Activated CD4-positive, CD25-positive, alpha-beta regulatory T cell (primary cell): Measurements from ENCODE around the gene CGRRF1.

Experiments used
- DNase-seq, 4 experiments: peaks; one replicate each; lab custom pipeline; 2025; lab: John Stamatoyannopoulos, UW

The CGRRF1 gene

GRCh38 chr14:54577977-54578376, 68.3 kb downstream of the CGRRF1 start:
- no peak for DNase-seq

GRCh38 chr14:54579621-54580020, 69.9 kb downstream of the CGRRF1 start:
- DNase-seq, result no peak

- no peak for DNase-seq
Observed at GRCh38 chr14:54580933-54581332, 71.2 kb downstream of the CGRRF1 start.

- no peak for DNase-seq
Observed at GRCh38 chr14:54582334-54582733, 72.6 kb downstream of the CGRRF1 start.

- no peak for DNase-seq
Observed at GRCh38 chr14:54584097-54584496, 74.4 kb downstream of the CGRRF1 start.

GRCh38 chr14:54585214-54585613, 75.5 kb downstream of the CGRRF1 start:
- no peak for DNase-seq
